Fibroblast of mammary gland (primary cell): ENCODE data around the gene WT1.

Source experiments
- DNase-seq: peaks from one replicate; pipeline ENCODE4 v3.0.0-alpha.2; 2010; ENCODE audit warnings: low read depth
- H3K4me3 ChIP-seq: 2 replicates; pipeline ENCODE4 v1.5.1; 2011; ENCODE audit warnings: low read depth, mild to moderate bottlenecking, low read length, moderate library complexity; ENCODE audit not compliant: control insufficient read depth
- CTCF ChIP-seq: conservative IDR thresholded peaks from 2 replicates; pipeline ENCODE4 v1.5.1; 2011; ENCODE audit warnings: low read depth, low read length, inconsistent platforms; ENCODE audit not compliant: control insufficient read depth, insufficient read depth

Gene WT1

GRCh38 chr11:32417806-32418205, 17.5 kb downstream of the WT1 start:
- no peak for DNase-seq
- H3K4me3 ChIP-seq: no peak overlapping the region
- TF ChIP-seq CTCF: no peak

- H3K4me3 ChIP-seq: no peak overlapping the region
- TF ChIP-seq CTCF: no peak
- no peak for DNase-seq
Observed at GRCh38 chr11:32416301-32416700, 19.0 kb downstream of the WT1 start.

GRCh38 chr11:32414925-32415324, 20.4 kb downstream of the WT1 start:
- no peak for TF ChIP-seq CTCF

GRCh38 chr11:32411942-32412615, 23.3 kb downstream of the WT1 start:
- no peak for DNase-seq
- TF ChIP-seq CTCF: no peak
- no peak overlapping the region for H3K4me3 ChIP-seq

More at GRCh38 chr11:32414925-32415324, 20.4 kb downstream of the WT1 start:
- DNase-seq: no peak
- H3K4me3 ChIP-seq: no peak overlapping the region

- H3K4me3 ChIP-seq: no peak overlapping the region
- no peak for DNase-seq
- TF ChIP-seq CTCF: no peak
Observed at GRCh38 chr11:32405592-32405991, 29.7 kb downstream of the WT1 start.

- no peak overlapping the region for H3K4me3 ChIP-seq
- no peak for TF ChIP-seq CTCF
- no peak for DNase-seq
Observed at GRCh38 chr11:32402836-32403235, 32.5 kb downstream of the WT1 start.
